ENCODE measurements around the gene EP400. TPM values are rescaled to one million over a fixed set of nuclear protein-coding genes. Genes with fewer than 3 reads are reported as not detected.
A peak's percentile ranks its signal among the peaks of the same experiment; 100 is the strongest.

Gene EP400
- total and polyA plus RNA-seq, 5 donors, result 10.1 to 21.6 (median 16.5) TPM

GRCh38 chr12:131914179-131914702 lies 35.5 kb upstream of the EP400 start:
- H3K4me1 ChIP-seq (ENCODE audit: control insufficient read depth, insufficient read depth, low read length), result peaks cover 2% of the 10 kb centered on the region
- ATAC-seq, result no peak
- intact Hi-C loops (cut with DNase I), result no loop called here
- DNase-seq, result peak in 1 of 3 donors; percentile 29
- H3K27ac ChIP-seq (ENCODE audit: low read length), result no peak overlapping the region
- no peaks in the 10 kb centered on the region for H3K27me3 ChIP-seq (ENCODE audit: control insufficient read depth, insufficient read depth)
- WGBS, result 95% methylated on average over 14 of the region's 14 CpGs
- H3K4me3 ChIP-seq (ENCODE audit: low read length), result no peak overlapping the region
- H3K9me3 ChIP-seq (ENCODE audit: control insufficient read depth, low read length), result no peaks in the 10 kb centered on the region

GRCh38 chr12:131915000-131915689 lies 34.6 kb upstream of the EP400 start:
- Histone ChIP-seq H3K4me3 (ENCODE audit: low read length) (no peak overlapping the region), H3K27ac (ENCODE audit: low read length) (no peak overlapping the region), H3K4me1 (ENCODE audit: control insufficient read depth, insufficient read depth, low read length) (peaks cover 2% of the 10 kb centered on the region), H3K27me3 (ENCODE audit: control insufficient read depth, insufficient read depth) (no peaks in the 10 kb centered on the region), H3K9me3 (ENCODE audit: control insufficient read depth, low read length) (no peaks in the 10 kb centered on the region)
- DNase-seq (peak in 1 of 3 donors; percentile 25), ATAC-seq (no peak)
- WGBS, result 92% methylated on average over 20 of the region's 20 CpGs
- intact Hi-C loops (cut with DNase I), result no loop called here

GRCh38 chr12:131915823-131916222 lies 33.9 kb upstream of the EP400 start:
- no peak for DNase-seq
- intact Hi-C loops (cut with DNase I), result no loop called here
- Histone ChIP-seq H3K27me3 (ENCODE audit: control insufficient read depth, insufficient read depth) (no peaks in the 10 kb centered on the region), H3K4me3 (ENCODE audit: low read length) (no peak overlapping the region), H3K9me3 (ENCODE audit: control insufficient read depth, low read length) (no peaks in the 10 kb centered on the region), H3K4me1 (ENCODE audit: control insufficient read depth, insufficient read depth, low read length) (peaks cover 2% of the 10 kb centered on the region), H3K27ac (ENCODE audit: low read length) (no peak overlapping the region)
- ATAC-seq, result no peak
- 94% methylated on average over 21 of the region's 21 CpGs for WGBS

GRCh38 chr12:131916306-131917138 lies 33.2 kb upstream of the EP400 start:
- intact Hi-C loops (cut with DNase I), result no loop called here
- no peak for ATAC-seq
- 91% methylated on average over 36 of the region's 36 CpGs for WGBS
- Histone ChIP-seq H3K4me1 (ENCODE audit: control insufficient read depth, insufficient read depth, low read length) (peaks cover 2% of the 10 kb centered on the region), H3K4me3 (ENCODE audit: low read length) (no peak overlapping the region), H3K9me3 (ENCODE audit: control insufficient read depth, low read length) (no peaks in the 10 kb centered on the region), H3K27me3 (ENCODE audit: control insufficient read depth, insufficient read depth) (no peaks in the 10 kb centered on the region), H3K27ac (ENCODE audit: low read length) (no peak overlapping the region)
- peak in 2 of 3 donors; percentile 40 to 64 for DNase-seq

- Histone ChIP-seq H3K4me3 (ENCODE audit: low read length) (no peak overlapping the region), H3K27ac (ENCODE audit: low read length) (no peak overlapping the region), H3K9me3 (ENCODE audit: control insufficient read depth, low read length) (no peaks in the 10 kb centered on the region), H3K27me3 (ENCODE audit: control insufficient read depth, insufficient read depth) (no peaks in the 10 kb centered on the region), H3K4me1 (ENCODE audit: control insufficient read depth, insufficient read depth, low read length) (peaks cover 2% of the 10 kb centered on the region)
- ATAC-seq (no peak), DNase-seq (peak in 1 of 3 donors; percentile 74)
- 80% methylated on average over 31 of the region's 31 CpGs for WGBS
- intact Hi-C loops (cut with DNase I), result no loop called here
Measured at GRCh38 chr12:131917139-131917710, 32.5 kb upstream of the EP400 start.

- no peaks in the 10 kb centered on the region for H3K9me3 ChIP-seq (ENCODE audit: control insufficient read depth, low read length)
- intact Hi-C loops (cut with DNase I), result no loop called here
- peak in 1 of 3 donors; percentile 50 for DNase-seq
- ATAC-seq, result no peak
- 89% methylated on average over 18 of the region's 18 CpGs for WGBS
- no peak overlapping the region for H3K4me3 ChIP-seq (ENCODE audit: low read length)
- H3K4me1 ChIP-seq (ENCODE audit: control insufficient read depth, insufficient read depth, low read length), result peaks cover under 1% of the 10 kb centered on the region
- no peak overlapping the region for H3K27ac ChIP-seq (ENCODE audit: low read length)
- H3K27me3 ChIP-seq (ENCODE audit: control insufficient read depth, insufficient read depth), result no peaks in the 10 kb centered on the region
Measured at GRCh38 chr12:131917711-131918306, 31.9 kb upstream of the EP400 start.

GRCh38 chr12:131918311-131919050 lies 31.3 kb upstream of the EP400 start:
- WGBS, result 86% methylated on average over 20 of the region's 20 CpGs
- DNase-seq (peak in 2 of 3 donors; percentile 34 to 53), ATAC-seq (peak in 1 of 2 donors; percentile 38)
- Histone ChIP-seq H3K27ac (ENCODE audit: low read length) (no peak overlapping the region), H3K27me3 (ENCODE audit: control insufficient read depth, insufficient read depth) (no peaks in the 10 kb centered on the region), H3K4me3 (ENCODE audit: low read length) (no peak overlapping the region), H3K4me1 (ENCODE audit: control insufficient read depth, insufficient read depth, low read length) (no peaks in the 10 kb centered on the region), H3K9me3 (ENCODE audit: control insufficient read depth, low read length) (no peaks in the 10 kb centered on the region)
- intact Hi-C loops (cut with DNase I), result no loop called here

GRCh38 chr12:131919051-131919347 lies 30.7 kb upstream of the EP400 start:
- H3K27me3 ChIP-seq (ENCODE audit: control insufficient read depth, insufficient read depth), result no peaks in the 10 kb centered on the region
- no peak for ATAC-seq
- no peaks in the 10 kb centered on the region for H3K4me1 ChIP-seq (ENCODE audit: control insufficient read depth, insufficient read depth, low read length)
- intact Hi-C loops (cut with DNase I), result no loop called here
- DNase-seq, result peak in 1 of 3 donors; percentile 56
- whole genome bisulfite sequencing, result 93% methylated on average over 19 of the region's 19 CpGs
- H3K4me3 ChIP-seq (ENCODE audit: low read length), result no peak overlapping the region
- H3K9me3 ChIP-seq (ENCODE audit: control insufficient read depth, low read length), result no peaks in the 10 kb centered on the region
- no peak overlapping the region for H3K27ac ChIP-seq (ENCODE audit: low read length)

GRCh38 chr12:131919366-131920156 lies 30.2 kb upstream of the EP400 start:
- no peak for ATAC-seq
- no peak overlapping the region for H3K27ac ChIP-seq (ENCODE audit: low read length)
- H3K4me1 ChIP-seq (ENCODE audit: control insufficient read depth, insufficient read depth, low read length), result no peaks in the 10 kb centered on the region
- H3K4me3 ChIP-seq (ENCODE audit: low read length), result no peak overlapping the region
- intact Hi-C loops (cut with DNase I), result no loop called here
- no peaks in the 10 kb centered on the region for H3K27me3 ChIP-seq (ENCODE audit: control insufficient read depth, insufficient read depth)
- DNase-seq, result peak in 2 of 3 donors; percentile 48 to 58
- 91% methylated on average over 37 of the region's 37 CpGs for WGBS
- no peaks in the 10 kb centered on the region for H3K9me3 ChIP-seq (ENCODE audit: control insufficient read depth, low read length)

GRCh38 chr12:131920157-131920508 lies 29.6 kb upstream of the EP400 start:
- Histone ChIP-seq H3K4me3 (ENCODE audit: low read length) (no peak overlapping the region), H3K27me3 (ENCODE audit: control insufficient read depth, insufficient read depth) (no peaks in the 10 kb centered on the region), H3K9me3 (ENCODE audit: control insufficient read depth, low read length) (no peaks in the 10 kb centered on the region), H3K27ac (ENCODE audit: low read length) (no peak overlapping the region), H3K4me1 (ENCODE audit: control insufficient read depth, insufficient read depth, low read length) (no peaks in the 10 kb centered on the region)
- ATAC-seq, result no peak
- intact Hi-C loops (cut with DNase I), result no loop called here
- 95% methylated on average over 14 of the region's 14 CpGs for WGBS
- no peak for DNase-seq
